Sciatic nerve (tissue), 2 donors: Measurements from ENCODE around the gene LPCAT1. TPM values are rescaled to one million over a fixed set of nuclear protein-coding genes. Genes with fewer than 3 reads are reported as not detected.
"Not testable (repeated sequence)": the region's sequence is repeated elsewhere in the genome, so short reads cannot be mapped to it uniquely, and the experiment has no call there.

Experiments
- ATAC-seq: fragments of 200-7000 bp; cut with Tn5 transposase; one replicate; pipeline ENCODE4 v1.9.1; 2020; ENCODE audit warnings: mild to moderate bottlenecking, moderate library complexity
- DNase-seq: peaks from one replicate; pipeline ENCODE4 v3.0.0-alpha.2; 2020; ENCODE audit warnings: low spot score
- intact Hi-C: fragments of 100-400 bp; cut with DNase I; formaldehyde crosslinking; loops from one replicate; pipeline ENCODE4 v1.14.2; 2022
- total RNA-seq: library from RNA; stranded (reverse); fragmentation: NEBNext Ultra II Directional; extraction: Animal tissue kit (Norgen Biotek cat#: 25700); gene quantifications from one replicate; pipeline ENCODE4 v1.2.1, GENCODE V29; 2021
- donor health status: DM: no; HTN: no; CAD: no.
- donor health status: DM: no; HTN: no; CAD: no.

LPCAT1 gene
- total RNA-seq, 1 donor from 2014 or later: 44.4 TPM

DNA sequence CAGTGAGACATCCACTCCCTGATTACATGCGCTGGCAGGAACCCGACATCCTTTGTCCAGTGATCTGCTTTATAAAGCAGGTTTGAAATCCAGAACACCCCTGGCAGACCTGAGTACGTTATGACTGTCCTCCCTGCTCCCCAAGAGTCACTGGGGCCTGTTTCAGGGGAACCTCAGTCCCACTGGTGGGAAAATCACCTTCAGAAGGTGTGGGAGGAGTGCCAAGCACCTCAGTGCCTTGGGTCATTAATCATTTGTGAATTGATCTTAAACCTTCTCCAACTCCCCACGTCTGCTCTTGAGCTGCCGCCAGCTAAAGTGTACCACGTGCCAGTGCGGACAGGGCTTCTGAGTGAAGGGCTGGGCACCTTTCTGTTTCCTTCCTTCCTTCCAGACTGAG, 94.7 kb downstream of the LPCAT1 start:
- DNase-seq: no peak
- ATAC-seq: no peak
- intact Hi-C loops: no loop called here

DNA sequence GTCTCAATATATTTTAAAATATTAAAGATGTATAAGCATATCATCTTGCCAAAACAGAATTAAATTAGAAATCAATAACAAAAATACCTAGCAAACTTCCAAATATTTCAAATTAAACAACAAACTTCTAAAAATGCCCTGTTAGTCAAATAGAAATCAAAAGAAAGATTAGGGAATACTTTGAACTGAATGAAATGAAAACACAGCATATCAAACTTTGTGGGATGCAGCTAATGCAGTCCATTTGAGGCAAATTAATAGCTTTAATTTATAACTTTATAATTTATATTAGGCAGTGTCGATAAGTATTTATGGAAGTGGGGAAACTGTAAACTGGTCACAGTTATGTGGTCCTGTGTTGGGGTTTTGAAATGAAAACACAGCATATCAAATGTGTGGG, 95.7 kb downstream of the LPCAT1 start:
- intact Hi-C loops: no loop called here
- no peak for ATAC-seq

DNA sequence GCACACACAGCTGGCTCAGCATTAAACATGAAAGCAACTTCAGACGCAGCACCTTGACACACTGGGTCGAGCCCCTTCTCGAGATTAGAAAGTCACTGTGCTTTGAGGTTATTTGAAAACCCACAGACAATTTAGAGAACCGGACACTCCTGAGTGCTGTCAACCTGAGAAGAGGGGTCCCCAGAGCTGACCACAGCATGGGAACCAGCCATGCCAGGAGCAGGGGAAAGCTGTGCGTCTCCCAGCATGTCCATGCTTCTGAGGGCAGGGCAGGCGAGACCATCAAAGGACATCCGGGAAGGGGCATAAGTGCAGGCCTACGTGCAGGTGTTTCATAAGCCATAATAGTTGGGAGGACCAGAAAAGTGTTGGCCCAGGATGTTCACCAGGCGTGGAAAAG, 99.0 kb downstream of the LPCAT1 start:
- ATAC-seq: no peak
- DNase-seq: no peak
- intact Hi-C loops: no loop called here

More for the DNA sequence above, 95.7 kb downstream of the LPCAT1 start:
- no peak for DNase-seq

DNA sequence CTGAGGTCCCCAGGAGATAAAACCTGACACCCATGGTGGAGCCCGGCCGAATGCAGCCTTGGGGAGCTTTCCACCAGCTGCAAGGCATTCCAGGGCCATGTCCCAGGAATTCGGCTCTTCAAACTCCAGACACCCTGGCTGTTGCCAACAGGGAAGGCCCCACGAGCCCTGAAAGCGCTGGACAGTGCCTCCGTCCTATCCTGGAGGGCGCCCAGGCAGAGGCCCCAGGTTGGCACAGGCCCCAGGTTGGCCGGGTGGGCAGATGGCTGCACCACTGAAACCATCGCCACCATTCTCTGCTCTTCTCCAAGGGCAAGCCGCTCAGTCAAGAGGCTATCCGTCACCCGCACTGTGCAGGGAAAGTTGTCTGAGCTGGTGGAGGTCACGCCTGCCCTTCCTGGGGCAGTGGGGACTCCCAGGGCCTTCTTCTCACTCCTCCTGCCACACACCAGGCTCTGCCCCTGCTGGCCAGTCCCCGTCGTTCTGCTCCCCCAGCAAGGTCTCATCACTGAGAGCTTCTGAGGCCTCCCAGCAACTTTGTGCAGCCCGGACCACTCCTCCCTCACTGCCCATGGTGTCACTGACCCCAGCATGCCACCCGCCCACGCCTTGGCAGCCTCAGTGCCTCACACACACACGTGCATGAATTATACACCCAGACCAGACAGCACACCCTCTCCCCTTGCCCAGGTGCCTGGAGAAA, 99.7 kb downstream of the LPCAT1 start:
- ATAC-seq (no peak), DNase-seq (no peak)
- intact Hi-C loops: no loop called here

DNA sequence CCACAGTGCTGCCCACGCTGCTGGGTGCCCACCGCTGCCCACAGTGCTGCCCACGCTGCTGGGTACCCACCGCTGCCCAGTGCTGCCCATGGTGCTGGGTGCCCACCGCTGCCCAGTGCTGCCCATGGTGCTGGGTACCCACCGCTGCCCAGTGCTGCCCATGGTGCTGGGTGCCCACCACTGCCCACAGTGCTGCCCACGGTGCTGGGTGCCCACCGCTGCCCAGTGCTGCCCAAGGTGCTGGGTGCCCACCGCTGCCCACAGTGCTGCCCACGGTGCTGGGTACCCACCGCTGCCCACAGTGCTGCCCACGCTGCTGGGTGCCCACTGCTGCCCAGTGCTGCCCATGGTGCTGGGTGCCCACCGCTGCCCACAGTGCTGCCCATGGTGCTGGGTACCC, 101.2 kb downstream of the LPCAT1 start:
- DNase-seq, ATAC-seq, intact Hi-C loops: not testable (repeated sequence)

DNA sequence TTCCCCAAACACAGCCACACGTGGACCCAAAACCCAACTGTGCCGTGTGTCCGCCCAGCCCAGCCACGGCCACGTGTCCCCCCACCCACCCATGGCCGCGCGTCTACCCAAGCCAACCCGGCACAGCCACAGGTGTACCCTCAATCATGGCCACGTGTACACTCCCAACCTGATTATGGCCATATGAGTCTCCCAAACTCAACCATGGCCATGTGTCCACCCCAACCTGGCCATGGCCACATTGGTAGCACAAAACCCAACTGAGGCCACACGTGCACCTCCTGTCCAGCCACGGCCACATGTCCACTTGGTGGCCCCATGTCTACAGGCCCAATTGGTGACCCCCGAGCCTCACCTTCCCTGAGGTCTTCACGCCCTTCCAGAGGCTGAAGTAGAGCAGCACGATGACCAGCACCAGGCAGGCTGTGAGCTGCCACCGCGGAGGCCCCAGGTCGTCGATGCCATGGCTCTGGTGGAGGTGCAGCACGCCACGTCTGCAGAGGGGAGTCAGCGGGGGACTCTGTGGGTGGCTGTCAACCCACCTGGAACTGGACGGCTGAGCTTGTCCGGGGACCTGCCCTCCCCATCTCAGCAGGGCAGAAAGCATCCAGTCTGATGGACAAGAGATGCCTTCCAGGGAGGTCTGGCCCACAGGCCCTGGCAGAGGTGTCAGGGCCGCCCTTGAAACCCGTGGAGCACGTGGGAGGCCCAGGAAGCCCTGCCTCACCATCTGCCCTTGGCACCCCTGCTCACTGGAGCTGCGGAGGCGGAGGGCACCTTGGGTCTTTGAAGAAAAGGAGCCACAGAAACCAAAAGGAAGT, 102.0 kb downstream of the LPCAT1 start:
- no peak for ATAC-seq
- no peak for DNase-seq

DNA sequence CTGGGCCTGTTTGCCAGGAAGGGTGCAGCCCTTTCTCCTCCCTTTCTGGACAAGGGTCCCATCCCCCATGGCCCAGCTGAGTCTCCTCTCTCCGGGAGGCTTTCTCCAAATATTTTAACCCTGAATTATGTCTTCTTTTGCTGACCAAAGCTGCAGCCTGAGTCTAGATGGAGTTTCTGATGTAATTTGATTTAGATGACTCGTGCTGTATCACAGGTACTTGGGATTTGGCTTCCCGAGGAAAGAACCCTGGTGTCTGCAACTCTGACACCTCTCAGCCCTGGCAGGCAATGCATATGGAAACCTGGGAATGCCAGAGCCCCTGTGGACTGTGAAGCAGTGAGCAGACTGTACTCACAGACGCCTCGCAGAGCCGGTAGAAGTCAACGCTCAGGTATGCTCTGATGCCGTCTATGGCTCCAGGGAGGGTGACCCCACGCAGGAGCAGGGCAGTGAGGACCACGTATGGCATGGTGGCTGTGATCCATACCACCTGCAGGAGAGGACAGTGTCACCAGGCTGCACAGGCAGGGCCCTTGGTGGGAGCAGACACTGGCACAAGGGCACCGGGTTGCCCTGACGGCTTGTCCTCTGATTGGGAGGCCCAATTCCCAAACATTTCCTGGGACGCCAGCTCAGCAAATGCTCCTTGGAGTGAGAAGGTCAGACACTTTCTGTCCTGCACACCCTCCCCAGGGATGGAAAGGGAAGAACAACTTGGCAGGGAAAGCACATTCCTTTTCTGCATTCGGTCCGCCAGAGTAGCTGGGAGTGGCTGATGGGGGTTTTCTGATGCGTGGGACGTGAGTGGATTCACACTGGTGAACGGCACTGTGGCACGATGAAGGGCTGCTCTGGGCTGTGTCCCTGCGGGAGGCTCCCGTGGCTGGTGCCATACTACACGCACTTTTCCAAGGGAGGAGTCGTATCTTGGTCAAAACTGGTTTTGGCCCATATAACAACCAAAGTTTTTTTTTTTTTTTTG, 103.3 kb downstream of the LPCAT1 start:
- ATAC-seq (no peak), DNase-seq (no peak)
- intact Hi-C loops: no loop called here

More for the DNA sequence above, 102.0 kb downstream of the LPCAT1 start:
- intact Hi-C loops: no loop called here

DNA sequence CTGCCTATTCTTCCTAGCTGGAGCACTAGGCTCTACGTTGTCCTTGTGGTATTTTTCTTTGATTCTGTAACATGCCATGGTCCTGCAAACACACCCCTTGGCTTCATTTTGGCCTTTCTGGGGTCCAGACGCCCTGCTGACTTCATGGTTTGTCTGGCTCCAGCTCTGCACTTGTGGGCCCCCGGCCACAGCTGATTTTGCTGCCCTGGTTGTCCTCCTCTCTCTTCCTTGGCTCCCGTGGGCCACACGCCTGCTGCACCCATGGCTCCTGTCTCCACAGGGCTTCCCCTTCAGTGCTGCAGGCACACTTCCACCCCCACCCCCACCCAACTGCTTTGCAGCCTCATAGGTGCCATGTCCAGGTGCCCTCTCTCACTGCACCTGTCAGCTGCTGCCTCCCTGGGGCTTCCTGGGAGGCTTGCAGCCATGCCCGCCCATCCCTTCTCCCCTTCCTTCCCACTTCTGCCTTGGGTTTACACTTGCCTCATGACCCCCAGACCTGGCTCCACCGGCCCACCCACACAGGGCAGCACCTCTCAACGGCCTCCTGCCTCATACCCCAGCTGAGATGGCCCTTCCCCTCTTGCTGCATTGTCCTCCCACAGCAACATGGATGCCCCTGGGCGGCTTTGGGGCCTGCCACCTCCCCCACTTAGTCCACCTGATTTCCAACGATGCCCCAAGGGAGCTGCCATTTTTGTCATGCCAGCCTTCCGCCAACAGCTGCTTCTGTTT, 104.1 kb downstream of the LPCAT1 start:
- ATAC-seq (no peak), DNase-seq (no peak)
- intact Hi-C loops: no loop called here

DNA sequence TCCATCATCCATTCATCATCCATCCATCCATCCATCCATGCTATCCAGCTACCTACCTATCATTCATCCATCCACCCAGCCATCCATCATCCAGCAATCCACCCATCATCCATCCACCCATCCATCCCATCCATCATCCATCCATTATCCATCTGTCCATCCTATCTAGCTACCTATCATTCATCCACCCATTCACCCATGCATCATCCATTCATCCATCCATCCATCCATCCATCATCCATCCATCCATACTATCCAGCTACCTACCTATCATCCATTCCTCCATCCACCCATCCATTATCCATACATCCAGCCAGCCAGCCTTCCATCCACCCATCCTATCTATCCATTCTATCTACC, 104.9 kb downstream of the LPCAT1 start:
- ATAC-seq: no peak
- intact Hi-C loops: no loop called here
- DNase-seq: no peak

DNA sequence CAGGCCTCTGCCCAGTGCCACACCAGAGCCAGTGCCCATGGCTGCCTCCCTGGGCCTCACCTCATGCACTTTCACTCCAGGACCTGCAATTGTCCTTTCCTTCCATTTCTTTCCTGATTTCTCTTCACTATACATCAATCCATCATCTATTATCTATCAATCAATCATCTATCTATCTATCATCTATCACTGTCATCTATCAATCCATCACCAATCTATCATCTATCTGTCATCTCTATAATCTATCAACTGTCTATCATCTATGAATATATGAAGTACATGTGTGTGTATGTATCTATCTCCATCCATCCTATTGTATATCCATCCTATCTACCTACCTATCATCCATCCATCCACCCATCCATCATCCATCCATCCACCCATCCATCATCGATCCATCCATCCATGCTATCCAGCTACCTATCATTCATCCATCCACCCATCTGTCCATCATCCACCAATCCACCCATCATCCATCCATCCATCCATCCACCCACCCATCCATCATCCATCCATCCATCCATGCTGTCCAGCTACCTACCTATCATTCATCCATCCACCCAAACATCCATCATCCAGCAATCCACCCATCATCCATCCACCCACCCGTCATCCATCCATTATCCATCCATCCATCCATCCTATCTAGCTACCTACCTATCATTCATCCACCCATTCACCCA, 105.4 kb downstream of the LPCAT1 start:
- ATAC-seq (no peak), DNase-seq (no peak)
- intact Hi-C loops: no loop called here

DNA sequence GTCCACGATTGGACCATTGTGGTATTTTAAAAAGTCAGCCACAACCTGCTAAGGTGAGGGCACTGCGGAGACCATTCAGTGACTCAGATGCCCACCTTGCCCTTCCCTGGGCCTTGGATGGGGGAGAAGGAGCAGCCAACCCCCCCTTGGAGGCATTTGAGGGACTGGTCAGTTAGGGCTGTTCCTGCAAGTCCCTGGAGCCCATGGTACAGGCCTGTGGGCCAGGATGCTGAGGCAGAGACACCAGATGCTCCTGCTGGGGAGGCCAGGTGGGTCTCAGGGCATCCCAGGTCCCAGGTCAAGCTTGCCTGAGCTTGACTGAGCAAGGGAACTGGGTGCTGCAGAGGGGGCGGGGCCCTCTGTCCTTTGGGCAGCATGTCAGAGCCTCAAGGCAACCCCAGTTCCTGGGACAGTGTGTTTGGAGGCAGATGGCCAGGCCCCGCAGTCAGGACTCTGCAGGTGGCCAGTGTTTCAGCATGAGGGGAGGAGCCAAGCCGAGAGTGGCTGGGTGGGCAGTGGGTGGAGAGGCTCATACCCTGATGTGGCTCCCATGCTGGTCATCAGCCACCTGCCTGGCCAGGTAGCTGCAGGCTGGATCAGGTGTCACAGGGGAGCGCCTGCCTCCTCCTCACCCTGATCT, 106.1 kb downstream of the LPCAT1 start:
- intact Hi-C loops: no loop called here
- no peak for ATAC-seq

DNA sequence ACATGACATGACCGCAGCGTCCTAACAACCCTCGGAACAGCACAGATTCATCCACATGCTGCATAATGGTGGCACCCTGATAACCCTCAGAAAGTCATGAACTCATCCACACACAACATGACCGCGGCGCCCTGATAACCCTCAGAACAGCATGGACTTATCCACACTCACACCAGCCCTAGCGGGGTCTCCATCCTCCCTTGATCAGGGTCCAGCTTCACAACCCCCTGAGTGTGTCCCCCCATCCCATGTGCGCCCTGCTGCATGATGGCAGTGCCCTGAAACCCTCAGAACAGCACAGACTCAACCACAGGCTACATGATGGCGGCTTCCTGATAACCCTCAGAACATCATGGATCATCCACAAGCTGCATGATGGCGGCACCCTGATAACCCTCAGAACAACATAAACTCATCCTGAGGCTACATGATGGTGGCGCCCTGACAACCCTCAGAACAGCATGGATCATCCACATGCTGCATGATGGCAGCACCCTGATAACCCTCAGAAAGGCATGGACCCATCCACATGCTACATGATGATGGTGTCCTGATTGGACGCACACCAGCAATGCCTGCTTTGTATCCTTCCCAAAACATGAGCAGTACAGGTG, 106.8 kb downstream of the LPCAT1 start:
- no peak for ATAC-seq
- intact Hi-C loops: no loop called here
- DNase-seq: no peak

More for the DNA sequence above, 106.1 kb downstream of the LPCAT1 start:
- DNase-seq: no peak

DNA sequence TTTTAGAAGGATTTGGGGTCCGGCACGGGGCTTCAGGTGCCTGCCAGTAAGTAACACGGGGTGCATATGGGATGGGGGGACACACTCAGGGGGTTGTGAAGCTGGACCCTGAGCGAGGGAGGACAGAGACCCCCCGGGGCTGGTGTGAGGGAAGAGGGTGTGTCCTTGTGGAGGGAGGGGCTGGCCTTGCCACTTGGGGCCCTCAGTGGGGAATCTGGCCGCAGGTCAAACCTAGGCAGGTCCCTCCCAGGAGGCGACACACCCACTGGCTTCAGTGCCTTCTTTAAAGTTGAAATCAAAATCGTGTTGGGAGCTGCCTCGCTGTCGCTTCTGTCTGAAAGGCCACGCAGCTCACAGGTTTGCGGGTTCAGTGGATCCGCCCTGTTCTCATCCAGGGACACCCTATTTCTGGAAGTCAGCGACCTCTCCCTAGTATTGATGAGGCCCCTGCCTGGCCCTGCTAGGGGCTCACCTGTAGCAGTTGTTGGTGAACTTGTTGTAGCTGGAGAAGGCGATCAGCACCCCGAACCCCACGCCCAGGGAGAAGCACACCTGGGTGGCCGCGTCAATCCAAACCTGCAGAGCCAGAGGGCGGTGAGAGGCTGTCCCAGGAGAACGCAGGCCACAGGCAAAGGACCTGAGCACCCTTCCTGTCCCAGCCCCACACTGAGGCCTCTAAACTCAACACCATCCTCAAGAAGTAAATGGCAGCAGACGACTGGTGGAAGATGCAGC, 108.0 kb downstream of the LPCAT1 start:
- intact Hi-C loops: no loop called here
- DNase-seq: no peak

DNA sequence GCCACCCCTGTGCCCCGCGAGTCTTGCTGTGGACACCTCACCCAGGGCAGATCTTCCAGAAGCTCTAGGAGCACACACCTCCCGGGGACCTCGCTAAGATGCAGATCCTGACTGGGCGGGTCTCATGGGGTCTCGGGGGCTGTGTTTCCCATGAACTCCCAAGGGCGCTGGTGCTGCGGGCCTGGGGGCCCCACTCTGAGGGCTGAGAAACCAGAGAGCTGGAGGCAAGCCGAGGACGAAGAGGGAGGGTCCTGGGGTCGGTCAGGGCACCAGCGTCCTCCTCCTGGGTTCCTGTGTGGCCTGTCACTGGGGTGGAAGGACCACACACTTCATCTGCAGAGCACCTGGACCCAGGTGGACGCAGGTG, 108.7 kb downstream of the LPCAT1 start:
- DNase-seq: no peak
- no peak for ATAC-seq
- intact Hi-C loops: no loop called here

More for the DNA sequence above, 108.0 kb downstream of the LPCAT1 start:
- ATAC-seq: no peak

DNA sequence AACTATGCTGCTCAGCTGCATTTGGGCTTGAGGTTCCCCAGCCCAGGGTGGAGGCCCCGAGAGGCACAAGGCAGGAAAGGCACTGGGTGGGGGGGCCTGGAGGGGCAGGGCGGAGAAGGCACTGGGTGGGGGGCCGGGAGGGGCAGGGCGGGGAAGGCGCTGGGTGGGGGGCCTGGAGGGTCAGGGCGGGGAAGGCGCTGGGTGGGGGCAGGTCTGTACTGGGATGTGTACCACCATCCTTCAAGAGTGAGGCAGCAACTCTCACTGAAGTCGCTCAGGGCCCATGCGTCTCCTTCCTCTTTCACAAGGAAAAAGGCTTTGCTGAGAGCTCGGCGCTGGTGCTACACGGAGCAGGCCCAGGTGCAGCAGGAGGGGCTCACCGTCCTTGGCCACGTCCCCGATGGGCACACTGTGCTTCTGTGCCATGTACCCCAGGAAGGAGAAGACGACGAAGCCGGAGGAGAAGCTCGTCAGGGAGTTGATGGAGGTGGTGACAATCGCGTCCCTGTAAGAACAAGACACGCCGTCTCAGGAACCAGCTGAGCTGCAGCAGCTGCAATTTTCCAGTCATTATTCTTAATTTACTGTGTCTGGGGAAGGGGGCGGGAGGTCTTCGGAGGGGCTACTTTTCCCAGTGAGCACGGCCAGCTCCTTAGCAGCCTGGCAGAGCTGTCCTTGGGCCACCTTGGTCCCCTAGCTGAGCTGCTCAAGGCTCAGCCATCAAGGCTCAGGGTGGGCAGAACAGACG, 109.3 kb downstream of the LPCAT1 start:
- intact Hi-C loops: no loop called here
- ATAC-seq (no peak), DNase-seq (no peak)

DNA sequence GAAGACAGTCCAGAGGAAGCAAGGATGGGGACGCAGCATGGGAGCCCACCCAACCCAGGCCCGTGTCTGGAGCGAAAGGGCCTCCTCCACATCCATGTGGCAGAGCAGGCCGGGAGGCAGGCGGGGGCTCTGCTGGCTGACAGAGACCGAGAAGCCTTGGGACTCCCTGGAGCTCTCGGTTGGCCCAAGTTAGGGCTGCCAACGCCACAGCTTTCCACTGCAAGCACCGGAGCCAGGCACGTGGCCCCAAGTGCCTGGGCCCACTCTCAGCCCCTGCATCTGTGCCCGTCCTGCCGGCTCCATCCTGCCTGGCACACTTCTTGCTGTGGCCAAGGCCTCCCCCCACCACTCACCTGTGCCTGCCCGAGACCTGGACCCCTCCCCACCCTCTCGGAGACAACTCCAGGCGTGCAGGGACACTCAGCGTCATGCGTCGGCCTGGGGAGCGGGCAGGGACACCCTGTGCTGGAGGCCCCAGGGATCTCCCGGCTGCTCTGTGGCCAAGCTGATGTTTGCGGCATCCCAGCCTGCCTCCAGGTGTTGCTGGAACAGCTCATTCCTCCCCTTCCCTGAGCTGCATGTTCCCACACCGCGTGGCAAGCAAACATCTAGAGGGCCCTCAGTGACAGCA, 110.0 kb downstream of the LPCAT1 start:
- DNase-seq: no peak
- no peak for ATAC-seq
- intact Hi-C loops: no loop called here
